ENCODE data around the gene ABTB2.

ABTB2 gene

DNA sequence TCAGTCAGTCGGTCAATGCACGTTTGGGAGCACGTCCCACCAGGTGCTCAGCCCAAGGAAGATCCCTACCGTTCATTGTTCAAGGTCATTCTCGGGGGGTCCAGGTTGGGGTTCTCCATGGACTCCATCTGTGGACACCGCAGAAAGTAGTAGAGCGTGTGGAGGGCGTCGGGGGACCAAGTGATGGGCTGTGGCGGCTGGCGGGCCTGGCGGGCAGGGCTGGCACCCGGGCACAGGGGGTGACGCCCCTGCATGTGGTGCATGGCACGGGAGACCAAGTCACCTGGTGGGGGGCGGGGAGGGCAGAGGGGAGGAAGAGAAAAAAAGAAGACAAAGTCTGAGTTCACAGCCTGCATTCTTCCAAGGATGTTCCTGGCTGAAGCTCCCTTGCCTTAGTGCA lies 160.6 kb downstream of the ABTB2 start:
- Histone ChIP-seq H3K4me3 (ENCODE audit: low read depth, low read length) (no peak overlapping the region), H3K9me3 (ENCODE audit: control insufficient read depth, insufficient read depth, low read length) (no peaks in the 10 kb centered on the region), H3K36me3 (ENCODE audit: control insufficient read depth, insufficient read depth, low read length) (peaks cover 5% of the 10 kb centered on the region), H3K4me1 (ENCODE audit: control insufficient read depth, insufficient read depth, low read length) (no peaks in the 10 kb centered on the region), H3K9ac (ENCODE audit: low read depth, low read length) (no peak overlapping the region), H3K27me3 (ENCODE audit: control insufficient read depth, insufficient read depth, low read length) (no peaks in the 10 kb centered on the region)

DNA sequence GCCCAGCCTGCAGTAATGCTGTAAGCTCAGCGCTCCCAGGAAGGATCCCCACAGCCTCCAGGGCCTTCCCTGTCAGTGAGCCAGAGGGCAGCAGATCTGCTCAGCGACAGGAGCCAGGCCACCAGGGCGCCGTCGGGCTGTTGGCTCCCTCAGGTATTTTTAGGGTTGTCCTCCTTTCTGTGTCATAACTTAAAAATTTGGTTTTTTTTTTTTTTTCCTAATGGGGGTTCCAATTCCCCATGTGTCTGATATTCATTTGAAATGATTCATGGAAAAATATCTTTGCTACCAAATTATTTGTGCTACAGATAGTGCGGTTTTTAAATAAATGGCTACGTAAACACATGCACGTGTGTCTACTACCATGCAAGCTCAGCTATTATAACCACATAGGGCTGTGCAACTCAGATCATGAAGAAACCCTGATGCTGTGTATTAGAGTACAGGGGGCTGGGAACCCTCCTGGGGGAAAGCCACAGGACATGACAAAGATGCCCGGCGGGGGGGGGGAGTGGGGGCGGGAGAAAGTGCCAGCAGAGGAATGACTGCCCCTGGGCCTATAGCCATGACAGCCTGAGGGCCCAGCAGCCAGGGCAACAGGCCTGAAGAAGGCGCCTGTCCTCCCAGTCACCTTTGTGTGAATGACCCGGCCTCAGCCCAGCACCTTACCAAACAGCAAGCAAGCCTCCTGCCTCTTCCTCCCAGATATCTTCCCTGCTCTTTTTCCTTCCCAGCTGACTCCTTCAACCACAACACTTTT lies 163.1 kb downstream of the ABTB2 start:
- Histone ChIP-seq H3K36me3 (ENCODE audit: control insufficient read depth, insufficient read depth, low read length) (peaks cover 5% of the 10 kb centered on the region), H3K4me3 (ENCODE audit: low read depth, low read length) (no peak overlapping the region), H3K9me3 (ENCODE audit: control insufficient read depth, insufficient read depth, low read length) (no peaks in the 10 kb centered on the region), H3K9ac (ENCODE audit: low read depth, low read length) (no peak overlapping the region), H3K27me3 (ENCODE audit: control insufficient read depth, insufficient read depth, low read length) (no peaks in the 10 kb centered on the region), H3K4me1 (ENCODE audit: control insufficient read depth, insufficient read depth, low read length) (no peaks in the 10 kb centered on the region)

DNA sequence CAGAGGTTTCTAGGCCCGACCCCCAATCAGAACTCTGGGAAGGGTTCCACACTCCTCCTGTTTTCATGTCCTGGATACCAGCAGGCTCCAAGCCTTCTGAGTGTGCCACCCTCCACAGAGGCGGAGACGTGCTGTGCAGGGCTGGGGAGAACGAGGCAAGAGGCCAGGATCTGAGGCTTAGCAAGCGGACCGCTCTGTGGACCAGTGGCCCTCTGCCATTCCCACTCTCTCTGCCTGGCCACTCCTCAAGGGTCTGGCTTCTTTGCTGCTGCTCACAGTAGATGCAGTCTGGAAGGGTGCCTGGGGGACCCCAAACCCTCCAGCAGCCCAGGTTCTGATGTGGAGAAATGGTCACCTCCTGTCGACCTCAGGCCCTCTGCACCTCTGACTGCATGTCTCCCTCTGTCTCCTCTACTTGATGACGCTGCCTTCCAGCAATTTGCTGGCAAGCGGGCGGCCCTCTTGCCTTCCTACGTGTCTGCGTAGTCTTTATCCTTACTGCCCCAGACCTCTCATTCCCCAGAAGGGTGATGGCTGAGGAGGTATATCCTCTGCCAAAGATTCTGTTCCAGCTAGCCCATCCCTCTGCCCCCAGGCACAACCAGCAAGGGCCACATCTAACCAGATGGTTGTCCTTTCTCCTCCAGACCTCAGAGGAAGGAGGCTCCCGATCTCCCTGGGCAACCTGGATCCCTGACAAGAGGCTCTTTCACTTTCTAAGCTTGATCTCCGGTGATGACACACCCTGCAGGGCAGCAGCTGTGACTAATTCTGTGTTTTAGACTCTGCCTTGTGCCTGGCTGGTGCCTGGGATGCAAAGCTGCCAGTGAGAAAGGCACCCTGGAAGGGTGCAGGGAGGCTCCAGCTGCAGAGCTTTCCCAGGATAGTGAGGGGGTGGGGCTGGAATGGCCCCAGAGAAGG lies 165.1 kb downstream of the ABTB2 start:
- no peaks in the 10 kb centered on the region for H3K27me3 ChIP-seq (ENCODE audit: control insufficient read depth, insufficient read depth, low read length)
- peaks cover 5% of the 10 kb centered on the region for H3K4me1 ChIP-seq (ENCODE audit: control insufficient read depth, insufficient read depth, low read length)
- H3K4me3 ChIP-seq (ENCODE audit: low read depth, low read length) = no peak overlapping the region
- H3K36me3 ChIP-seq (ENCODE audit: control insufficient read depth, insufficient read depth, low read length) = peaks cover 5% of the 10 kb centered on the region
- H3K9ac ChIP-seq (ENCODE audit: low read depth, low read length) = no peak overlapping the region
- H3K9me3 ChIP-seq (ENCODE audit: control insufficient read depth, insufficient read depth, low read length) = no peaks in the 10 kb centered on the region

DNA sequence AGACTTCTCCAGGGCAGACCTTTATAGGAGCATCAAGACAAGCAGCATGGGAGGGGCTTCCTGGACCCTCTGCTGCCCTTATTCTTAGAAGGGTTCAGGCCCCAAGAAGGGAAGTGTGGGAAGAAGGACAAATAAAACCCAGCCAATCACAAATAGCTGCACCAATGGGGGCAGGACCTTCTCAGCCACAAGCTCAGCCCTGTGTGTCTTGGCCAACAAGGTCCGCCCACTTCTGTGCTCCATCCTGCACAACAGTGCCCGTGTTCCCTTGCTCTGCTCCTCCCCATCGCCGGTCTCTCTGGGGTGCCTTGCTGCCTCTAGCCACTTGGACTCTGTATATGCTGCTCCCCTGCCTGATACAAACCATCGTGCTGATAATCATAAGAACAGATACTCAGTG lies 166.2 kb downstream of the ABTB2 start:
- Histone ChIP-seq H3K9me3 (ENCODE audit: control insufficient read depth, insufficient read depth, low read length) (no peaks in the 10 kb centered on the region), H3K9ac (ENCODE audit: low read depth, low read length) (no peak overlapping the region), H3K4me1 (ENCODE audit: control insufficient read depth, insufficient read depth, low read length) (peaks cover 11% of the 10 kb centered on the region), H3K36me3 (ENCODE audit: control insufficient read depth, insufficient read depth, low read length) (no peaks in the 10 kb centered on the region), H3K27me3 (ENCODE audit: control insufficient read depth, insufficient read depth, low read length) (no peaks in the 10 kb centered on the region), H3K4me3 (ENCODE audit: low read depth, low read length) (no peak overlapping the region)

DNA sequence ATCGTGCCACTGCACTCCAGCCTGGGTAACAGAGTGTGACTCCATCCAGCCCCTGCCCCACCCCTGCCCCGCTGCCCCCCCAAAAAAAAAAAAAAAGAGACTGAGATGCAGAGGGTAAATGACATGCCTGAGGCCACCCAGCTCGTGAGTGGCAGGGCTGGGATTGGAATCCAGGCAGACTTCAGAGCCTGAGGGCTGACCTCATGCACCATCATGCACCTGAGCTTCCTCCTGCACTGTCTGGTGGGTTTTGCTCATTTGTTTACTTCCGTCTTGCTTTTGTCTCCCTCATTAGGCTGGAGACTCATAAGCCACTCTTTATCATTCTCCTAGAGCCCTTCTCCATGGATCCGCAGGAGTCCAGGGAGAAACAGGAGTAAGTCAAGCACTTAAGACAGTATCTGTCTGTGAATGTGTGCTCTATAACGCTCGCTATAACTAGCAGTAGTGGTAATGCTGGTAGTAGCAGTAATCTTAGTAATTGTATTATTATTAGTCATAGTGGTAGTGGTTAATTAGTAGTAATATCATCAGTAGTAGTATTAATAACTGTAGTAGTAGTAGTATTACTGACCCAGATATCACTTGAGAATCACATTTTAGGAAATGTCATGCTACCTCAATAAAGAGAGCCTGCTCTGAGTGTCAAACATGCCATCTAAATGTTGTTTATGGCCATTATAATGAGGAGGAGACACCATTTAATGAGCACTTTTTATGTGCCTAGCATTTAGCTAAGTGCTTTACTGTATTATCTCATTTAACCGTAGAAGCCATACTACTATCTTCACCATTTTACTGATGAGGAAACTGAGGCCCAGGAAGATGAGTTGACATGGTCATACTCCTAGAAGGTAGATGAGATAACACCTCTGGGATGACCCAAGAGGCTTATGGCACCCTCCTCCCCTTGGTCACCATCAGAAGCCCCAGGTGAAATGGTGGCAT lies 167.3 kb downstream of the ABTB2 start:
- no peaks in the 10 kb centered on the region for H3K27me3 ChIP-seq (ENCODE audit: control insufficient read depth, insufficient read depth, low read length)
- H3K9ac ChIP-seq (ENCODE audit: low read depth, low read length) = no peak overlapping the region
- no peaks in the 10 kb centered on the region for H3K9me3 ChIP-seq (ENCODE audit: control insufficient read depth, insufficient read depth, low read length)
- peaks cover 11% of the 10 kb centered on the region for H3K4me1 ChIP-seq (ENCODE audit: control insufficient read depth, insufficient read depth, low read length)
- no peaks in the 10 kb centered on the region for H3K36me3 ChIP-seq (ENCODE audit: control insufficient read depth, insufficient read depth, low read length)
- H3K4me3 ChIP-seq (ENCODE audit: low read depth, low read length) = no peak overlapping the region

DNA sequence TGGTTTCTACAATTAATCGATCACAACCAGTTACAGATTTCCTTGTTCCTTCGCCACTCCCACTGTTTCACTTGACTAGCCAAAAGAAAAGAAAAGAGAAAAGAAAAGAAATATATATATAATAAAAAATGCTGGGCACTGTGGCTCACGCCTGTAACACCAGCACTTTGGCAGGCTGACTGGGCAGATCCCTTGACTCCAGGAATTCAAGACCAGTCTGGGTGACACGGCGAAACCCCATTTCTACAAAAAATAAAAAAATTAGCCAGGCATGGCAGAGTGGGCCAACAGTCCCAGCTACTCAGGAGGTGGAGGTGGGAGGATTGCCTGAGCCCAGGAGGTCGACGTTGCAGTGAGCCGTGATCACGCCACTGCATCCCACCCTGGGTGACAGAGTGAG lies 168.6 kb downstream of the ABTB2 start:
- Histone ChIP-seq H3K9ac (ENCODE audit: low read depth, low read length) (no peak overlapping the region), H3K4me3 (ENCODE audit: low read depth, low read length) (no peak overlapping the region), H3K27me3 (ENCODE audit: control insufficient read depth, insufficient read depth, low read length) (no peaks in the 10 kb centered on the region), H3K9me3 (ENCODE audit: control insufficient read depth, insufficient read depth, low read length) (no peaks in the 10 kb centered on the region), H3K36me3 (ENCODE audit: control insufficient read depth, insufficient read depth, low read length) (no peaks in the 10 kb centered on the region), H3K4me1 (ENCODE audit: control insufficient read depth, insufficient read depth, low read length) (peaks cover 11% of the 10 kb centered on the region)

DNA sequence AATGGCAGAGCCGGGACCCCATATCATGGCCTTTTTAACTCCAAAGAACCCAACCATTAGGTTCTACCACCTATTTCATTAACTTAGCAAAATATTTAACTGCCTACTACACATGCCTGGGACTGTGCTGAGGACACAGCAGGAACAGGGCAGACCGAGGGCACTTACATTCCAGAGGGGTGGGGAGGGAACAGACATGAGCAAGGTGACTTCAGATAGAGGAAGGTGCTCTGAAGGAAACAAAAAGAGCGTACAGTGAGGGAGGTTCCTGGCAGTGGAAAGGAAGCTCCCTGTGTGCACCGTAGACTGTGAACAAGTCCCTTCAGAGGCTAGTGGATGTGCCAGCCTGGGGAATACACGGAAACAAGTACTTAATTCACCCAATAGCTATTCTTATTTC lies 169.6 kb downstream of the ABTB2 start:
- Histone ChIP-seq H3K9me3 (ENCODE audit: control insufficient read depth, insufficient read depth, low read length) (no peaks in the 10 kb centered on the region), H3K9ac (ENCODE audit: low read depth, low read length) (no peak overlapping the region), H3K4me1 (ENCODE audit: control insufficient read depth, insufficient read depth, low read length) (peaks cover 11% of the 10 kb centered on the region), H3K27me3 (ENCODE audit: control insufficient read depth, insufficient read depth, low read length) (no peaks in the 10 kb centered on the region), H3K4me3 (ENCODE audit: low read depth, low read length) (no peak overlapping the region), H3K36me3 (ENCODE audit: control insufficient read depth, insufficient read depth, low read length) (no peaks in the 10 kb centered on the region)

DNA sequence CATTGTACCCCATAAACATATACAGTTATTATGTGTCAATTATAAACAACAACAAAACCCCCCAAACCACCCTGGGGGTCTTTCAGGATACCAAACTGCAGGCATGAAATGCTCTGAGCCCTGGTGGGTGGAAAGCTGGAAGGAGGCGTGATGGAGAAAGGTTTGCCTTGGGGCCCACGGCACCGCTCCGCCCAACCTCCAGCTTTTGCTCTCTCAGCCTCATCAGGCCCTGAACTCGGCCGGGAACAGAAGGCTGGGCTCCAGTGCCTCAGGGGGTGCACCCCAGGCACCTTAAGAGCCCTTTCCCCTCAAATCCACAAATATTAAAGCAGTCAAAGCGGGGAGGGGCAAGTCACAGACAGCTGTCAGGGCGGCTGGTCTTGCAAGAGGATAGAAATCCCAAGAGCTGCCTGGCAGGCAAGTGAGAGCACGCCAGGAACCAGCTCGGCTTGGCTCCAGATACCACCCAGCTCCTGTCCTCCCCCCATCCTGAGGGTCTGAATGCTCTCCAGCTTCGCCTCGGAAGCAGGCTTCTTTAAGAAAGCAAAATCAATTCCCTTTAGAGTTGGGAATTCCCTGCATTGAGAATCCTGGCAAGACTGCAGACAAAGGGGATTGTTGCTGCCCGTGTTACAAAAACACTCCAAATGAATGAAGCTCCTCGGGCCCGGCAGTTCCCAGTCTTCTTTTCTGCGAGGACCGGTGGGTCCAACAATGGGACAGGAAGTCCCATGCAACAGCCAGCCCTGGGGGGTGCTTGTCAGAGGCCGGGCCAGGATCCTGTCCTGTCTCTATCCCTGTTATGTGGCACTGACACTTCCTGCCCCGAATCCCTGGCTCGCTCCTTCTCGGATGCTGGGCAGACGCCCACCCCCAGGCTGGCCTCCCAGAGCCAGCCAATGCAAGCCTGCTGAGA lies 171.6 kb downstream of the ABTB2 start:
- Histone ChIP-seq H3K4me1 (ENCODE audit: control insufficient read depth, insufficient read depth, low read length) (peaks cover 11% of the 10 kb centered on the region), H3K9ac (ENCODE audit: low read depth, low read length) (no peak overlapping the region)

DNA sequence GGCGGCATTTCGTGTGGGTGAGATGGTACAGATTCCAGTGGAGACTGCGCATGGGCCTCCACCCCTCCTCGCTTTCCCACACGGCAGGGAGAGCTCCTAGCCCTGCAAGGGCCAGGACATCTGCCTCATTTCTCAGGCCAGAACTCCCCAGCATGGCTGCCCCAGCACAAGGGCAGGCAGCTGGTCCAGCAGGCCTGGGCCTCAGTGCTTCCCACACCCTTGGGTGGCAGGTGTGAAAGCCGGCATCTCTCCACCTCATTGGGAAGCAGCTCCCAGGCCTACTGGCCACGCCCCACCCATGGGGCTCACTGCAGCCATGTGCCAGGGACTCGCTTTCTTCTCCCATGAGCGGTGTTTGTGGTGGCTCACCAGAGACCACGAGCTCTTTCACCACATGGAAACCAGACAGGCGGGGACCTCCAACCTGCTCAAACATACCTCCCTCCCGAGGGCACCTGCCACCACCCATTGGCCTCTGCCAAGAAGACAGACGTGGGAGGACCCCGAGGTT lies 173.2 kb downstream of the ABTB2 start:
- Histone ChIP-seq H3K9me3 (ENCODE audit: control insufficient read depth, insufficient read depth, low read length) (no peaks in the 10 kb centered on the region), H3K27me3 (ENCODE audit: control insufficient read depth, insufficient read depth, low read length) (no peaks in the 10 kb centered on the region), H3K9ac (ENCODE audit: low read depth, low read length) (no peak overlapping the region), H3K36me3 (ENCODE audit: control insufficient read depth, insufficient read depth, low read length) (no peaks in the 10 kb centered on the region), H3K4me1 (ENCODE audit: control insufficient read depth, insufficient read depth, low read length) (peaks cover 11% of the 10 kb centered on the region), H3K4me3 (ENCODE audit: low read depth, low read length) (no peak overlapping the region)

More for the DNA sequence above, 171.6 kb downstream of the ABTB2 start:
- no peaks in the 10 kb centered on the region for H3K9me3 ChIP-seq (ENCODE audit: control insufficient read depth, insufficient read depth, low read length)
- H3K27me3 ChIP-seq (ENCODE audit: control insufficient read depth, insufficient read depth, low read length) = no peaks in the 10 kb centered on the region
- no peaks in the 10 kb centered on the region for H3K36me3 ChIP-seq (ENCODE audit: control insufficient read depth, insufficient read depth, low read length)
- H3K4me3 ChIP-seq (ENCODE audit: low read depth, low read length) = no peak overlapping the region

DNA sequence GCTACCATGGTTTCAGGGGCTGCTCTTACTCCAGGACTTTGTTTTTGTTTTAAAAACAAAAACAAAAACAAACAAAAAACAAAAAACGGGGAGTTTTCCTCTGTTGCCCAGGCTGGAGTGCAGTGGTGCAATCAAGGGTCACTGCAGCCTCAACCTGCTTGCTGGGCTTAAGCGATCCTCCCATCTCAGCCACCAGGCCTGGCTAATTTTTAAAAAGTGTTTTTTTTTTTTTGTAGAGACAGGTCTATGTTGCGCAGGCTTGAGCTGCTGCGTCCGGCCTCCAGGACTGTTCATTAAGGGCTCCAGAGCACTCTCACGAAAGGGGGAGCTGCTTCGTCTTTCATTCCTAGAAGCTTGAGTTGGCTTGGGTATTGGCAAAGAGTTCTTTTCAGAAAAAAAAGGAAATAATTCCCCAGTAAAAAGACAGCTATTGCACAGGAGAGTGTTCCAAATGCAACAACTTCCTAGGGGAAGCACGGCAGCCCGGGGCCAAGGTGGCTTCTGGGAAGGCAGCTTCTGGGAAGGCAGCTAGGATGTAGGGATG lies 173.9 kb downstream of the ABTB2 start:
- H3K36me3 ChIP-seq (ENCODE audit: control insufficient read depth, insufficient read depth, low read length) = no peaks in the 10 kb centered on the region
- no peaks in the 10 kb centered on the region for H3K9me3 ChIP-seq (ENCODE audit: control insufficient read depth, insufficient read depth, low read length)
- H3K9ac ChIP-seq (ENCODE audit: low read depth, low read length) = no peak overlapping the region
- H3K27me3 ChIP-seq (ENCODE audit: control insufficient read depth, insufficient read depth, low read length) = no peaks in the 10 kb centered on the region
- no peak overlapping the region for H3K4me3 ChIP-seq (ENCODE audit: low read depth, low read length)
- peaks cover 11% of the 10 kb centered on the region for H3K4me1 ChIP-seq (ENCODE audit: control insufficient read depth, insufficient read depth, low read length)
